NCI-H2081 (cell line): ENCODE measurements around the gene TOMM7.
"Not testable (repeated sequence)": the region's sequence is repeated elsewhere in the genome, so short reads cannot be mapped to it uniquely, and the experiment has no call there.

Experiments
- DNase-seq, 2 experiments: peaks; one replicate each; lab custom pipeline; 2025; lab: John Stamatoyannopoulos, UW

TOMM7 gene

GRCh38 chr7:22784346-22784745 is 38.3 kb downstream of the TOMM7 start:
- no peak for DNase-seq

- no peak for DNase-seq
Measured at GRCh38 chr7:22783421-22783820, 39.2 kb downstream of the TOMM7 start.

- DNase-seq: peak; percentile 45 to 61
Measured at GRCh38 chr7:22782616-22783232, 39.9 kb downstream of the TOMM7 start.

DNA sequence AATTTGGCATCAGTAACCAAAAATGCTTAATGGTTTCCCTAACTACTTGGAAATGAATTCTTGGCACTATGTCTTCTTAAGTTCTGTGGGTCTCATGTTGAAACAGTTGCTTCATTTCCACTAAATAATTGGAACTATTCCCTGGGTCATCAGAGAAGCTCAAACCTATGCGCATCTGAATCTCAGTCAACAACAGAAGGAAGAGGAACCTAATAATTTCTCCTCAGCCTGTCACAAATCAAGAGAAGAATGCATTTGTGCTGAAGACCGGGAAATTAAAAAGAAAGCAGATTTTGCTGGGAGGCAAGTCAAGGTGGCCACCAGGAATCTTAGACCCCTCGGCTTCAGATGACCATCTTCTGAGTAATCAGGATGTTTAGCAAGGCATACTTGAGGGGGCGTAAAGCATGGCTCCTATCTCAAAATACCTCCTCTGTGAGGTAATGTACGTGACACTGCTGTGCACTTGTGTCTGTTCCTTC is 41.4 kb downstream of the TOMM7 start:
- no peak for DNase-seq

GRCh38 chr7:22779730-22780323 is 42.8 kb downstream of the TOMM7 start:
- DNase-seq: not testable (repeated sequence)

GRCh38 chr7:22776964-22777363 is 45.7 kb downstream of the TOMM7 start:
- no peak for DNase-seq

- DNase-seq: no peak
Measured at GRCh38 chr7:22772885-22773284, 49.8 kb downstream of the TOMM7 start.

DNA sequence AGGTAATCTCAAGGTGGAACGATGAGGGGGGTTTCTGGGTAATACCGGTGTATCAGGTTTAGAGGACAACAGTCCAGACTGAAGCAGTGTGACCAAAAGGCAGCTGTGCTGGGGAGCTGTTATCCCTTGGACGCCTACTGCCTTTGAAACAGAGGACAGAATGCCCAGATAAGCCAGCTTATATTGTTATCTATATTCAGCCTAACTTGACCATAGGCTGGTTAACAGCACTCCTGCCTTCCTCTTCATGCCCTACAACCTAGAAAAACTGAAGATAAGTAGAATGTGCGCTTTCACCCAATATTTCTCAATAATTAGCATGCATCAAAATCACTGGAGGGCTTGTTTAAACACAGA is 50.8 kb downstream of the TOMM7 start:
- no peak for DNase-seq

GRCh38 chr7:22771194-22771871 is 51.3 kb downstream of the TOMM7 start:
- no peak for DNase-seq

GRCh38 chr7:22765609-22766008 is 57.0 kb downstream of the TOMM7 start:
- DNase-seq: no peak
